Activated CD8-positive, alpha-beta memory T cell treated with anti-CD3 and anti-CD28 coated beads, Interleukin-2, amount 50 U/mL, for 1 hour (primary cell): ENCODE data around the gene UBE2S.
A peak's percentile ranks its signal among the peaks of the same experiment; 100 is the strongest.
"Not testable (repeated sequence)": the region's sequence is repeated elsewhere in the genome, so short reads cannot be mapped to it uniquely, and the experiment has no call there.

Experiments used
- DNase-seq: peaks from one replicate; pipeline ENCODE4 v3.0.0-alpha.2; 2020; ENCODE audit errors: extremely low read depth

The UBE2S gene

DNA sequence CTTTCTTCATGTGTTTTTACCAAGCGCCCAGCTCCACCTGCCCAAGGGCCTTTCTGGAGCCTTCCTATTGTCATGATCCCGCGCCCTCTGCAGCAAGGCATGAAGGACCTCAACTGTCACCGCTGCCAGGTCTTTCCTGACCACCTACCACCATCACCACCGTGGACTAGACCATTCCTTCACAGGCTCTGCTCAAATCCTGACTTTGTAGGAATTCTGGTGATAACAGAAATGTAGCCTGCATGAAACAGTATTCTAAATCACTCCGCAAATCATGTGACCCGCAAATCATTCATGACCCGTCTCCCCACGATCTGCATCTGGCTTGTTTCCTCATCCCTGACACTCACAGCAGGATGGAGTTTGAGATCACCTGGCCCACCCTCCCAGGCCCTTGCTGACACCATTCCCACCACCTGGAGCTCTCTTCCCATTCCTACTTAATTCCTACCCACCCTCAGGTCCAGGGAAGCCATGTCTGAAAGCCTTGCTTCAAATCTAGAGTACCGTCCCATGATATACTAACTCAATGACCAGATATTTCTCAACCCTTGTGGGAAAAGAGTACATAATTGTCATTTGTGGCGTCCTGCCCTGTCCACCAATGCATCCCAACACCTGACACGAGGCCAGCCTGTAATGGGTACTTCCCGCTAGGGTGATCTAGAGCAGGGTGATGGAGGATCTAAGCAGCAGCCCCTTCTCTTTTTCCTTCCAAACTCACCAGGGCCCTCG is 1.3 kb downstream of the UBE2S start:
- no peak for DNase-seq

DNA sequence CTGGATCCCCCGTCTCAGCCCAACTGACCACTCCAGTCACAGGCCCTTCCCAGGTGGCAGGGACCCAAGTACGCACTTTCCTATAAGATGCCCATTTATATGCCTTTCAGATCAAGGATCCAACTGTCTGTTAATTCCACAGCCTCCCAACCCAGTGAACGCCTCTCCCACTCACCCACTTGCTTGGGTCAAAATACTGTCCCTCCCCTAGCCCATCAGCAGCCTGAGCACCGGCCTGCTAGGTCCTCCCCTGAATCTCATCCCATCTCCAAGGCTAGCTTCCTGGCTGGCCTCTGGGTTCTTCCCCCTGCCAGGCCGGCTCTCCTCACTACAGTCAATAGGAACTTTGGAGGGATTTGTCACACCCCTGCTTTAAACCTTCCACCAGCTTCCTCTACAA is 1.9 kb downstream of the UBE2S start:
- no peak for DNase-seq

GRCh38 chr19:55402509-55402908 is 5.1 kb downstream of the UBE2S start:
- no peak for DNase-seq

- not testable (repeated sequence) for DNase-seq
These were observed 6.2 kb downstream of the UBE2S start for GRCh38 chr19:55401390-55401789.

GRCh38 chr19:55400281-55401087 is 7.1 kb downstream of the UBE2S start:
- DNase-seq: no peak

DNA sequence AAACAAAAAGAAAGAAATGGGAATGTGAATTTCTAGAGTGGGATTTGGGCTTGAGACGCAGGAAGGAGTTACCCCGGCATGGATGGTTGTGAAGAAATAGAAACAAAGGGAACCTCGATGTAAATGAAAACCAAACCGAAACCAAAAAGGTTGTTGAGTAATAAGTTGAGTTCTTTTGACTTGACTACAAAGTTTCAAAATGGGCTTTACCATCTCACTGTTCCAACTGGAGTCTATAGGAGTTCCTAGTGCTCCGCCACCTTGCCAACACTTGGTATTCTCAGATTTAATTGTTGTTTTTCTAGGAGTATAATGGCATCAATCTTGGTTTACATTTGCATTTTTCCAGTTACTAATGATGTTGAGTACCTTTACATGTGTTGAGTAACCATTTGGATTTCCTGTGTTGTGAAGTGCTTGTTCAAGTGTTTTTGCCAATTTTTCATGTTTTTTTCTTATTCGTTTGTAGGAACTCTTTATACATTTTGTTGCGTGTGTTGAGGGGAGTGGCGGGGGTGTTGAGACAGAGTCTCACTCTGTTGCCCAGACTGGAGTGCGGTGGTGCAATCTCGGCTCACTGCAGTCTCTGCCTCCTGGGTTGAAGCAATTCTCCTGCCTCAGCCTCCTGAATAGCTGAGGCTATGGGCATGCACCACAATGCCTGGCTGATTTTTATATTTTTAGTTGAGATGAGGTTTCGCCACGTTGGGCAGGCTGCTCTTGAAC is 9.2 kb downstream of the UBE2S start:
- no peak for DNase-seq

DNA sequence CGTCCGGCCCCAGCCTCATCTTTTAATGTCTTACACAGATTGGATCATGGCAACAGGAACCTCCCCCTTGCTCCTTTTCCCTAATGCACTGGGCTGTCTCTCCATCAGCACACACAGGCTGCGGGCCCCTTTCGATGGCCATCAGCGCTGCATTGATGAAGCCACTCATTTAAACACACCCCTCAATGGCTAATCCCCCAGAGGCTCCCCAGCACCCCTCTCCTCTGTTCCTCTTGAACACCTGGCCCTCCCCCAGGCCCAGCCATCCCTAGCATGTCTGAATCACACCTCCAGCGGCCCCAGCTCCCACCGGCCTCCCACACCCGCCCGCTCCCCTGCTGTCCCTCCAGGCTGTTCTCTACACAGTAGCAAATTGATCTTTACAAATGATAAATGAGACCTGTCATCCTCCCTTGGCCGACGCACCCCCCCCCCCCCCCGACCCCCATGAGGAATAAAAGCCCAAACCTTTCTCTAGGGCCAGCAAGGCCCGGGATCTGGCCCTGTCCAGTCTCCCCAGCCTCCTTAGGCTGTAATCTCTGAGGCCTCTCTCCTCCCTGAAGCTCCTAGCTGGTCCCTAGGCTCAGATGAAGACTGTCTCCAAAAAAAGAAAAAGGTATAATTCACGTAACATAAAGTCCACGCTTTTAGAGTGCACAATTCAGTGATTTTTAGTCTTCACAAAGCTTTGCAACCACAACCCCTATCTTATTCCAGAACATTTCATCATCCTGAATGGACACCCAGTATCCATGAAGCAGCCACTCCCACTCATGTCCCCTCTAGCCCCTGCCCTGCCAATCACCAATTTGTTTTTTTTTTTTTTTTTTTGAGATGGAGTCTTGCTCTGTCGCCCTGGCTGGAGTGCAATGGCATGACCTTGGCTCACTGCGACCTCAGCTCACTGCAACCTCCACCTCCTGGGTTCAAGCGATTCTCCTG is 14.5 kb downstream of the UBE2S start:
- DNase-seq: no peak

DNA sequence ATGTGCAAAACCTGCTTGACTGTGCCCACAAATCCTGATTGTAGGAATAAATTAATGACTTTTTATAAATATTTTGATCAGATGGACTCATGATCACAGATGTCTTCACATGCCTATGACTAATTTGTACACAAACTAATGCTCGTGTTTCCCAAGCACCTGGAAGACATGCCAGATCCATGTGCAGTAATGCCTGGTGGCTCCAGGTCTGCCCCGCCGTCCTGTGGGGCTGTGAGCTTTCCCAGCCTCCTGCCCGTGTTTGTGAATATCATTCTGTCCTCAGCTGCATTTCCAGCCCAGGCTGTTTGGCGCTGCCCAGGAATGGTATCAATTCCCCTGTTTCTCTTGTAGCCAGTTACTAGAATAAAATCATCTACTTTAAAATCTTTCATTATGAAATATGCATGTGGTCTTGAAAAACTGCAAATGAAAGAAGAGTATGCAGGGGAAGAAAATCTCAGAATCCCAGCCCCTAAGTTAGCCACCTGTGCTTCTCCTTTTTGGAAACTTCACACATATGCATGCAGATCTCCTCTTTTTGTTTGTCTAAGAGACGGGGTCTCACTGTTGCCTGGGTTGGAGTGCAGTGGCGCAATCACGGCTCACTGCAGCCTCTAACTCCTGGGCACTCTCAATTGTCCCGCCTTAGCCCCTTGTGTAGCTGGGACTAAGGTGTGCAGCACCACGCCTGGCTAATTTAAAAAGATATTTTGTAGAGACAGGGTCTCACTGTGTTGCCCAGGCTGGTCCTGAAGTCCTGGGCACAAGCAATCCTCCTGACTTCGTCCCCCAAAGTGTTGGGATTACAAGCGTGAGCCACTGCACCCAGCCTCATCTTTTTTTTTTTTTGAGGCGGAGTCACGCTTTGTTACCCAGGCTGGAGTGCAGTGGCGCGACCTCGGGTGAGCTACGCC is 15.6 kb downstream of the UBE2S start:
- DNase-seq: no peak

GRCh38 chr19:55391191-55391670 is 16.4 kb downstream of the UBE2S start:
- no peak for DNase-seq

GRCh38 chr19:55390461-55390880 is 17.1 kb downstream of the UBE2S start:
- DNase-seq: no peak

- no peak for DNase-seq
These were observed 17.9 kb downstream of the UBE2S start for GRCh38 chr19:55389386-55390317.

- no peak for DNase-seq
These were observed 19.7 kb downstream of the UBE2S start for GRCh38 chr19:55387736-55388497.

DNA sequence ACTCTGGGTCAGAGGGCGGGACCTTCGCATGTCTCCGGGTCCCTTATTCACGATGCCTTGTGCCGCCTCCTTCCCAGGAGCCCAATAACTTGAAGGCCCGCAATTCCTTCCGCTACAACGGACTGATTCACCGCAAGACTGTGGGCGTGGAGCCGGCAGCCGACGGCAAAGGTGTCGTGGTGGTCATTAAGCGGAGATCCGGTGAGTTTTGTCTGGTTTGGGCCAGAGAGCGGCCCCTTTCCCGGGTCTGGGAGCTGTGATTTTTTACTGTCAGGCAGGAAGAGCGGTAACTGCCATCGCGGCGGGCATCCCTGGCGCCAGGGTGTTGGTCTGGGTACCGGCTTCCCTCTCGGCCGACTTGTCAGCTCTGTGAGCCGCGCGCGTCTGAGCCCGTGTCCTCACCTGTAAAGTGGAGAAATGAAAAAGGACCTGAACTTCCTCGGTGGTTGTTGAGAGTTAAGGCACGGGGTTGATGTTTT is 21.1 kb downstream of the UBE2S start:
- no peak for DNase-seq

- peak; percentile 96 for DNase-seq
These were observed 21.7 kb downstream of the UBE2S start, which contains the start of gene RPL28 for GRCh38 chr19:55385724-55386492. TSS of gene RPL28 (plus strand) at chr19:55385932. CDS start at chr19:55386358, 426 bp downstream.

- peak; percentile 79 for DNase-seq
These were observed 22.5 kb downstream of the UBE2S start for GRCh38 chr19:55384920-55385723.
